ENCODE measurements around the gene TNFRSF4.

The TNFRSF4 gene
- 2.4 to 696 (median 15.3) reads per million in 9 experiments for total RNA-seq

DNA sequence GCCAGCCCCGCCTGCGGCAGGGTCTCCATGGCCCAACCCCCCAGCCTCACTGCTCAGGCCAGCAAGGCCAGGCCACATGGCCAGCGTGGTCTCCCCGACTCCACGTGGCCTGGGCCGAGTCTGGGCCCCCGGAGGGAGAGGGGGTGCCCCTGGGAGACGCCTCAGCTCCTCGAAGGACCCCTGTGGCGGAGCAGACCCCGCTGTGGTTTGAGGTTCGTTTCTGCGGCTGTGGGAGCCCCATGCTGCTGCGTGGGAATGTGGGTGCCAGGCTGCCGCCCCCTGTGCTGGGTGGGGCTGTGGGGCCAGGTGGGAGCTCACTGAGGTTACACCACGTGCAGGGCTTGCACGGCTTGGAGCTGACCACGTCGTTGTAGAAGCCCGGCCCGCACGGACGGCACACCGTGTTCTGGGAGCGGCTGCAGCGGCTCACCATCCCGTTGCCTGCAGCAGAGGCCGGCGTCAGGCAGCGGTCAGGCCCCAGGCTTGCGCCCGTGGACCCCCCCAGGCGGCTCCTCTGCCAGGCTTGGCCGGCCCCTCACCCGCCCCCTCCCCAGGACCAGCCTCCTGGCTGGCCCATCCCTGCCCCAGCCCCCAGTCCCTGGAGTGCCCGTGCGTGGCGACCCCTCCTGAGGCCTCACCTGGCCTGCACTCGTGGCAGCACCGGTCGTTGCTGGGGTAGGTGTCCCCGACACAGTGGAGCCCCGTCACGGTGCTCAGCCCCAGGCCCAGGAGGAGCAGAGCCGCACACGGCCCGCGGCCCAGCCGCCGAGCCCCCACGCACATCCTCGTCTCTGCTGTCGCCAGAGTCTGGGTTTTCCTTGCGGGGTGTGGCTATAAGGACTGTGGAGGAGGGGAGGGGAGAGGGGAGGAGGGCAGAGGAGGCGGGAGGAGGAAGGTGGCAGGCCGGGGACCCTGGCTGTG lies at the start of gene TNFRSF4:
Gene TNFRSF4, minus strand, starts transcription at position 809 of the 921 bp plus-strand sequence. Its CDS starts 26 bp downstream, at position 783.
- no peaks in the 10 kb centered on the region for H3K27me3 Mint-ChIP-seq
- ATAC-seq (replicated peaks): peak; percentile 57
- peak within 1 kb of the TSS; percentile 57 to 70 for H3K4me3 Mint-ChIP-seq
- H3K9me3 Mint-ChIP-seq: no peaks in the 10 kb centered on the region
- H3K27ac Mint-ChIP-seq: peak within 1 kb of the TSS; percentile 46 to 98
- peak; percentile 44 to 58 (median 58) for DNase-seq
- H3K4me1 Mint-ChIP-seq (ENCODE audit: low read depth in 2 of 2): peaks cover 22 to 24% of the 10 kb centered on the region in 2 donors
- H3K36me3 Mint-ChIP-seq (ENCODE audit: insufficient read depth): peaks cover 42% of the 10 kb centered on the region

- Mint-ChIP-seq H3K27ac (no peak overlapping the region), H3K4me3 (no peak overlapping the region), H3K36me3 (ENCODE audit: insufficient read depth) (peaks cover 51% of the 10 kb centered on the region), H3K9me3 (no peaks in the 10 kb centered on the region), H3K27me3 (no peaks in the 10 kb centered on the region), H3K4me1 (ENCODE audit: low read depth in 2 of 2) (peaks cover 15 to 25% of the 10 kb centered on the region in 2 donors)
- DNase-seq (no peak), ATAC-seq (replicated peaks) (no peak)
Measured at GRCh38 chr1:1262758-1263157, 48.8 kb upstream of the TNFRSF4 start.

- DNase-seq (no peak), ATAC-seq (replicated peaks) (no peak)
- H3K4me3 Mint-ChIP-seq: no peak overlapping the region
- H3K4me1 Mint-ChIP-seq (ENCODE audit: low read depth in 2 of 2): peaks cover 15 to 24% of the 10 kb centered on the region in 2 donors
- H3K36me3 Mint-ChIP-seq (ENCODE audit: insufficient read depth): peaks cover 50% of the 10 kb centered on the region
- no peak overlapping the region for H3K27ac Mint-ChIP-seq
- H3K27me3 Mint-ChIP-seq: no peaks in the 10 kb centered on the region
- H3K9me3 Mint-ChIP-seq: no peaks in the 10 kb centered on the region
Measured at GRCh38 chr1:1262071-1262470, 48.1 kb upstream of the TNFRSF4 start.

DNA sequence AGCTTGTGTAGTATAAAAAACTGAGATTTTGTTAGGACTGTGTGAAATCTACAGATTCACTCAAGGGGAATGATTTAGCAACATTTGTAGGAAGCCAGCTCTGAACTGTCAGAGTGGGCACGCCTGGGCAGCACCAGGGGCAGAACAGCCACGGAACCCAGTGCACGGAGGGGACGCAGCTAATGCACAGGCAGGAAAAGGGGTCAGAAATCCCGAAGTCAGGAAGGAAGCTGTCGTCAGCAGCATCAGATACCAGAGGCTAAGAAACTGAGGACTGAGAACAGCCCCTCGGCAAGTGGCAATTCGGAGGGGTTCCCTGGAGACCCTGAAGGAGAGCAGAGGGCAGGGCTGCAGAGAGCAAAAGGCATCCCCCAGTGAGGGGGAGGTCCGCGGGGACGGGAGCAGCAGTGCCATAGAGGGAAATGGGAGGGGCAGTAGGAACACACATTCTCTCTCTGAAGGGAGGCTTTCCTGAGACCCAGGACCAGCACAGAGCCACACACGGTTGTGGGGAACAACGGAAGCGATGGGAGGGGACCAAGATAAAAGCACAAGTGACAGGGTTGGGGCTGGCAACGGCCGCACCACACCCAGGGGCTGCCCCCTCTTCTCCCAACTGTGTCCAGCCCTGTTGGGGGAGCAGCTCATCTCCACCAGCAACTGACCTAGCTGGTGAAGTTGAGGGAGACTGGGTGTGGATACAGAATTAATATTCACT lies 47.0 kb upstream of the TNFRSF4 start:
- Mint-ChIP-seq H3K9me3 (no peaks in the 10 kb centered on the region), H3K27ac (peak overlapping the region in 1 of 2 donors; percentile 93), H3K4me3 (peak overlapping the region; percentile 15 to 55), H3K27me3 (no peaks in the 10 kb centered on the region), H3K36me3 (ENCODE audit: insufficient read depth) (peaks cover 57% of the 10 kb centered on the region), H3K4me1 (ENCODE audit: low read depth in 2 of 2) (peaks cover 14 to 22% of the 10 kb centered on the region in 2 donors)
- ATAC-seq (replicated peaks): peak; percentile 44
- no peak for DNase-seq

DNA sequence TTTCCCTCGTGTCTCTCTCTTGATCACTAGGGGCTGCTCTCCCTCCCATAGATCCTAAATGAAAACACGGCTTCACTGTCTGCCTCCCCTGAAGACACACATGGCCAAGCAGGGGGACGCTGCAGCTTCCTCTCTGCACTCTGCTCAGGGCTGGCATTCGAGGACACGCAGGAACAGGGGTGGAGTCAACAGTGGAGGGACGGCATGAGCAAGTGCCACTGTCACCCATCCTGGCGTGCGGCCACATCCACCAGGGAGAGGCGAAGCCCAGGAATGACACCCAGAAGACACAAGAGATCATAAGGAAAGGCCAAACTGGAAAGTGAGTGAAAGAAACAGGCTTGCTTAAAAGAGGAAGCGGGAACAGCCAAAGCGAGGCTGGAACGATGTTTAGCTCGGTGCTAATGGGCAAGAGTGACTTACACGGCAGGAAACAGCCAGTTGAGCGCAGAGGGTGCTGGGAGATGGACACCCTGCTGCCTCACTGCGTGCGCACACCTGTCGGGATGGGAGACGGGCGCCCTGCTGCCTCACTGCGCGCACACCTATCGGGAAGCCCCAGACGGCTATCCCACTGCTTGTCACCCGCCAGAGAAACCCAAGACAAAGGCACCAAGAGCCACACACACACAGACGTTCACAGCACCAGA lies 46.1 kb upstream of the TNFRSF4 start:
- Mint-ChIP-seq H3K36me3 (ENCODE audit: insufficient read depth) (peaks cover 65% of the 10 kb centered on the region), H3K27ac (peak overlapping the region in 1 of 2 donors; percentile 61), H3K4me3 (no peak overlapping the region), H3K27me3 (no peaks in the 10 kb centered on the region), H3K9me3 (no peaks in the 10 kb centered on the region), H3K4me1 (ENCODE audit: low read depth in 2 of 2) (peaks cover 14 to 17% of the 10 kb centered on the region in 2 donors)
- ATAC-seq (replicated peaks): no peak
- no peak for DNase-seq

DNA sequence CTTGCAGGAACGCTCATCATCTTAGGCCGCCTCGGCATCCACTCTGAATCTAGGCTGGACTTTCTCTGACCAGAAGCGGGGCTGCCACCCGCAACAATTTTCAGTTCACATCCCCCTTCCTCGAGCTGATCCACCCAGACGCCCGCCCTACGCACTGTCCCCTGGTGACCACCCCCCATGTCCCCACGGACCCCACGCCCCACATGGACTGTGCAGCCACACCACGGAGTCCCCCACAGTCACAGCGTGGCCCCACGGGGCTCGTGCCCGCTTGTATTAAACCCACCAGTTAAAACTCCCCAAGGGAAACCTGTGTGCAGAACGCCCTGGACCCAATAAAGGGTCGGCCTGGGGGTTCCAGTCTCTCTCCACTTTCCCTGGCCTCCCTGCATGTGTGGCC lies 45.6 kb upstream of the TNFRSF4 start:
- peaks cover 61% of the 10 kb centered on the region for H3K36me3 Mint-ChIP-seq (ENCODE audit: insufficient read depth)

GRCh38 chr1:1259119-1259488 lies 45.2 kb upstream of the TNFRSF4 start:
- Mint-ChIP-seq H3K27ac (no peak overlapping the region), H3K4me1 (ENCODE audit: low read depth in 2 of 2) (peaks cover 14 to 17% of the 10 kb centered on the region in 2 donors), H3K36me3 (ENCODE audit: insufficient read depth) (peaks cover 58% of the 10 kb centered on the region), H3K4me3 (no peak overlapping the region), H3K9me3 (no peaks in the 10 kb centered on the region), H3K27me3 (no peaks in the 10 kb centered on the region)
- DNase-seq (no peak), ATAC-seq (replicated peaks) (no peak)

More for the DNA sequence above, 45.6 kb upstream of the TNFRSF4 start:
- no peaks in the 10 kb centered on the region for H3K9me3 Mint-ChIP-seq
- peak overlapping the region in 1 of 2 donors; percentile 61 for H3K27ac Mint-ChIP-seq
- peaks cover 14 to 17% of the 10 kb centered on the region in 2 donors for H3K4me1 Mint-ChIP-seq (ENCODE audit: low read depth in 2 of 2)
- no peak for ATAC-seq (replicated peaks)
- no peak for DNase-seq
- no peak overlapping the region for H3K4me3 Mint-ChIP-seq
- H3K27me3 Mint-ChIP-seq: no peaks in the 10 kb centered on the region

DNA sequence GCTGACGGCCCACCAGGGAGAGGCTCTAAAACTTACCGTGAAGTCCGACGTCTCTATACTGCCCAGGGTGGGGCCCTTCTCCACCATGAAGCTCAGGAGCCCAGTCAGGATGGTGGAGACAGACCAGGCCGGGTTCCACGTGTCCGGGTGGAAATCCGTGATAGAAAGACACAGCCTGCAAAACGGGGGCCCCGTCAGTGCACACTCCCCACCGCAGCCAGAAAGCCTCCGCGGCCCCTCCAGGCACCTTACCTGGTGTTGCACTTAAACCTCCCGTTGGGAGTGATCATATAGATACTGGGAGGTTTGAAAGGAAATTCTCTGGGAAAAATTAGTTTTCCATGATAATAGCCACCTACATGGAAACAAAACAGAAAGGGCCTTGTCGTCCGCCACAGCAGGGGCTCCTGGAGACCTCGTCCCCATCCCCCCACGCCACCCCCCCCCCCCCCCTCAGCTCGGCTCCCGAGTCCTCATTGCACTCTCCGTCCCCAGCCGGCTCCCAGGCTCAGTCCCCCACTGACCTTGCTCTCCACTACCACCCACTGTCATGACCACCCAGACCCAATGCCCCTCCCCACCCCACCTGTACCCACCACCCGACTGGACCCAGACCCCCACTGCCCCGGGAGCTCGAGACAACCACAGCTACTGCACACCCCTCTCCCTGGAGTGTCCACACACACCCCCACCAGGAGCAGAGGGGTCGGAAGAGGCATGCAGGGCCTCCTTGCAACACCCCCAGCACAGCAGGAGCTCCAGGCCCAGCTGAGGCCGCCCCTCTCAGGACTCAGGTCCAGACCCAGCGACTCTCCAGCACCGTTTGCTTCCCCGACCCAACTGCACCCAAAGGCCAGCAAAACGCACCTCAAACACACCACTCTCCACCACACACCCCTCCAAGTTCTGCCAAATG lies 43.3 kb upstream of the TNFRSF4 start:
- DNase-seq (no peak), ATAC-seq (replicated peaks) (no peak)
- H3K27ac Mint-ChIP-seq: peak overlapping the region in 1 of 2 donors; percentile 81
- peaks cover 56% of the 10 kb centered on the region for H3K36me3 Mint-ChIP-seq (ENCODE audit: insufficient read depth)
- H3K9me3 Mint-ChIP-seq: no peaks in the 10 kb centered on the region
- H3K27me3 Mint-ChIP-seq: no peaks in the 10 kb centered on the region
- H3K4me1 Mint-ChIP-seq (ENCODE audit: low read depth in 2 of 2): peaks cover 19% of the 10 kb centered on the region in 2 donors
- no peak overlapping the region for H3K4me3 Mint-ChIP-seq

GRCh38 chr1:1255611-1256010 lies 41.7 kb upstream of the TNFRSF4 start:
- DNase-seq: no peak
- peaks cover 46% of the 10 kb centered on the region for H3K36me3 Mint-ChIP-seq (ENCODE audit: insufficient read depth)
- H3K9me3 Mint-ChIP-seq: no peaks in the 10 kb centered on the region
- no peaks in the 10 kb centered on the region for H3K27me3 Mint-ChIP-seq
- no peak for ATAC-seq (replicated peaks)
- peaks cover 17 to 19% of the 10 kb centered on the region in 2 donors for H3K4me1 Mint-ChIP-seq (ENCODE audit: low read depth in 2 of 2)
- H3K27ac Mint-ChIP-seq: no peak overlapping the region
- H3K4me3 Mint-ChIP-seq: no peak overlapping the region

DNA sequence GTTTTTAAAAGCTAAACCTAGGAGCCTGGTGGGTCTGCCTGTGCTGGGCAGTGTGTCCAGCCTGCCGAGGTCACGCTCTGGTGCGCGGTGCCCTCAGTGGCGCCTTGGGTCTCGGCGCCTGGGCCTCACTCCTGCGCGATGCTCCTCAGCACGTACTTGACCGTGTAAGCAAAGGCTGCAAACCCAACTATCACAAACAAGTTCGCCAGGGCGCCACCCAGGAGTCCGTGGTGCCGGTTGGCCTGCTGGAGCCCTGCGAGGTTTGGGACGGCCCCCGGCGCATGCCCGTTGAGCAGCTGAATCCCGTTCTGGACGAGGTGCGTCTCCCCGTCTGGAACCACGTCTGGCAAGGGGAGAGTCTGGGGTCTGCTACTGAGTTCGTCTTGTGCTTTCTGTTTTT lies 41.1 kb upstream of the TNFRSF4 start:
- Mint-ChIP-seq H3K36me3 (ENCODE audit: insufficient read depth) (peaks cover 44% of the 10 kb centered on the region), H3K4me3 (no peak overlapping the region)

DNA sequence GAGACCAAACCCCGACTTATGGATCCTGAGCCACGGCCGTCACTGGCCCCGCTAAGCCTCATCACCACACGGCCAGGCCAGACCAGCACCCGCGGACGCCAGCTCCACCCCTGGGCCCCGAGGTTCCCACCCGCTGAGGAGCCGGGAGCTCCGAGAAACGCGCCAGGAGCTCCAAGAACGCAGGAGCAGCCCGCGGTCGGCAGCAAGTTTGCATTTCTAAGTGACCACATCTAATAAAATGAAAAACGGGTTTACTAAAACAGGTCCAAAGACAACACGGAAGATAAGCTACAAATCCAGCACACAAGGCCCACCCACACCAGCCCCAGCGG lies 40.7 kb upstream of the TNFRSF4 start:
- Mint-ChIP-seq H3K27me3 (no peaks in the 10 kb centered on the region), H3K27ac (no peak overlapping the region), H3K4me3 (no peak overlapping the region), H3K9me3 (no peaks in the 10 kb centered on the region), H3K4me1 (ENCODE audit: low read depth in 2 of 2) (peaks cover 14 to 16% of the 10 kb centered on the region in 2 donors), H3K36me3 (ENCODE audit: insufficient read depth) (peaks cover 42% of the 10 kb centered on the region)
- ATAC-seq (replicated peaks): no peak
- no peak for DNase-seq

More for the DNA sequence above, 41.1 kb upstream of the TNFRSF4 start:
- Mint-ChIP-seq H3K9me3 (no peaks in the 10 kb centered on the region), H3K27me3 (no peaks in the 10 kb centered on the region), H3K4me1 (ENCODE audit: low read depth in 2 of 2) (peaks cover 17 to 19% of the 10 kb centered on the region in 2 donors), H3K27ac (no peak overlapping the region)
- DNase-seq (no peak), ATAC-seq (replicated peaks) (no peak)

- DNase-seq (no peak), ATAC-seq (replicated peaks) (no peak)
- H3K9me3 Mint-ChIP-seq: no peaks in the 10 kb centered on the region
- no peaks in the 10 kb centered on the region for H3K27me3 Mint-ChIP-seq
- H3K4me3 Mint-ChIP-seq: no peak overlapping the region
- H3K36me3 Mint-ChIP-seq (ENCODE audit: insufficient read depth): peaks cover 40% of the 10 kb centered on the region
- H3K27ac Mint-ChIP-seq: peak overlapping the region in 1 of 2 donors; percentile 19
- H3K4me1 Mint-ChIP-seq (ENCODE audit: low read depth in 2 of 2): peaks cover 13 to 16% of the 10 kb centered on the region in 2 donors
Measured at GRCh38 chr1:1253972-1254666, 40.2 kb upstream of the TNFRSF4 start.

All from effector memory CD8-positive, alpha-beta T cell (primary cell).